Measurements from ENCODE around the gene PPP1CA. TPM values are rescaled to one million over a fixed set of nuclear protein-coding genes. Genes with fewer than 3 reads are reported as not detected.

PPP1CA gene
- total RNA-seq: 100 to 1,000 TPM; 202 to 204 TPM

DNA sequence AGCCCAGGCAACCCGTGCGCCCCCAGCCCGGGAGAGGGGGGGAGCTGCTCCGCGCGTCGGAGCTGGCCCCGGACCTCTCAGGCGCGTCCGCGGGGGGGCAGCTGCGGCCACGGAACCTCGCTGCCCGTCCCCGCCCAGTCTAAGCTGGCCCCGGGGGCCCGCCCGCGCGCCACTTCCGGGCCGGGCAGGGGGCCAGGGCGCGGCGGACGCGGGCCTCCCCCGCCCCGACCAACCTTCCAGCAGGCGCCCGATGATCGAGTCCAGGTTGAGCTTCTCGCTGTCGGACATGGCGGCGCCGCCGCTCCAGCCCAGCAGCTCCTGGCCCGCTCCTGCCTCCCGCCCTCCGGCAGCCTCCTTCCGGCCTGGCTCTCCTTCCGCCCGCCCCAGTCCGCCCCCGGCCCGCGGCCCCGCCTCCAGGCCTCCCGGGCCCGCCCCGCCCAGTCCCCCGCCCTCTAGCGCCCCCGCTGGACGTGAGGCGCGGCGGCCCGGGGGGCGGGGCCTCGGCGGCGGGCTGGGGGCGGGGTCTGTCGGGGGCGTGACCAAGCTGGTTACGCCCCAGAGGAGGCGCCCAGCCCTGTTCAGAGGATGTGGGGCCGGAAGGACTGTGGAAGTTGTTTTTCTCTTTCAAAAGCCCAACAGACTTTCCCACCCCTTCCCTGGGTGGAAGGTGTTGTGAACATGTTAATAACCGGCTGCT, at the start of gene PPP1CA:
Gene PPP1CA, minus strand, starts transcription at position 364 of the 697 bp plus-strand sequence. Its CDS starts 76 bp downstream, at position 288.
- CTCF ChIA-PET: interaction anchor here (0.6 to 6.2 kb wide), 20 partner anchors 10 to 155 kb away, joined by 3 to 28 read pairs (median 4); partner anchors contain the start of genes PITPNM1, POLD4, PTPRCAP and RAD9A
- peak; percentile 91 for DNase-seq

DNA sequence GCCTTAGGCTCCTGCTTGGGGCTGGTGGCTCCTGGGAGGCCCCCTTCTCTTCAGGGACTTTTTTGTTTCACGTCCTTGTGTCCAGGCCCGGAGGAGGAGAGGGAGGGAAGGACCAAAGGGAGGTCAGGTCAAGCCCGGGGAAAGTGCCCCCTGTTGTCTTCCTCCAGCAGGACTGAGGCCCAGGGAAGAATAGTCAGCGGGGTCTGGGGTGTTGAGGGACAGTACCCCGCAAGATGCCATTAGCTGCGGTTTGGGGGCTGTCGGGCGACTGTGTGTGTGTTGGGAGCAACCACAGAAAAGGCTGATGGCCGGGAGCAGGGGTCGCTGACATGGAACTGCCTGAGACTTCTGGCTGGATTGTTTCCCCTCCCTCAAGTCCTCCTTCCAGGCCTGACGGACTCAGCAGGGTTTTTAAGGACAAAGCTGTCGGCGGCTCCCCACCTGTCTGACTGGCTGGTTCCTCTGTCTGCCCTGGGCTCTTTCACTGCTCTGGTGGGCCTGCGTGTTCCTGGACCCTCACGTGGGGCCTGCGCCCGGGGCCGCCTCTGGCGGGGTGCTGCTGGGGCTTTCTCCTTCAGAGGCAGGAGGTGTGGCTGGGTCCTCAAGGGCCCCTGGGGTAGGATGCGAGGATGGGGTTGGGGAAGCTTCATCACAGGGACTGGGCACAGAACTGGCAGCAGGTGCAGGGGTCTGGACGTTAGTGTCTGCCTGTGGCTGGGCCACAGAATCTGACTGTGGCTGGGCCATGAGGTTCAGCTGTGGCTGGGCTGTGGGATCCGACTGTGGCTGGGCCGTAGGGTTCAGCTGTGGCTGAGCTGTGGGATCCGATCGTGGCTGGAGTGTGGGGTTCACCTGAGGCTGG, 49.4 kb upstream of the PPP1CA start:
- CTCF ChIA-PET: interaction anchor here (0.6 to 1.5 kb wide), 3 partner anchors 8 to 290 kb away, joined by 3 to 6 read pairs (median 3); no protein-coding TSS in a partner anchor
- DNase-seq: no peak
- no peaks in the 10 kb centered on the region for H3K36me3 Mint-ChIP-seq (ENCODE audit: low read depth)
- no peak overlapping the region for H3K4me3 Mint-ChIP-seq
- no peaks in the 10 kb centered on the region for H3K9me3 Mint-ChIP-seq
- H3K27me3 Mint-ChIP-seq (ENCODE audit: low read depth): no peaks in the 10 kb centered on the region
- intact Hi-C loops (cut with micrococcal nuclease): no loop called here
- H3K4me1 Mint-ChIP-seq (ENCODE audit: low read depth): peaks cover 40% of the 10 kb centered on the region
- H3K27ac Mint-ChIP-seq: no peak overlapping the region

More for the DNA sequence above, at the start of gene PPP1CA:
- H3K4me3 Mint-ChIP-seq: peak within 1 kb of the TSS; percentile 72
- intact Hi-C loops (cut with micrococcal nuclease): loop anchor here (1.0 to 10.0 kb wide), 8 partner anchors 20 to 403 kb away; partner anchors contain the start of genes GRK2, NDUFV1 and PTPRCAP
- no peaks in the 10 kb centered on the region for H3K9me3 Mint-ChIP-seq
- H3K27ac Mint-ChIP-seq: peak within 1 kb of the TSS; percentile 92
- H3K36me3 Mint-ChIP-seq (ENCODE audit: low read depth): peaks cover 35% of the 10 kb centered on the region
- H3K4me1 Mint-ChIP-seq (ENCODE audit: low read depth): peaks cover 60% of the 10 kb centered on the region
- no peaks in the 10 kb centered on the region for H3K27me3 Mint-ChIP-seq (ENCODE audit: low read depth)

DNA sequence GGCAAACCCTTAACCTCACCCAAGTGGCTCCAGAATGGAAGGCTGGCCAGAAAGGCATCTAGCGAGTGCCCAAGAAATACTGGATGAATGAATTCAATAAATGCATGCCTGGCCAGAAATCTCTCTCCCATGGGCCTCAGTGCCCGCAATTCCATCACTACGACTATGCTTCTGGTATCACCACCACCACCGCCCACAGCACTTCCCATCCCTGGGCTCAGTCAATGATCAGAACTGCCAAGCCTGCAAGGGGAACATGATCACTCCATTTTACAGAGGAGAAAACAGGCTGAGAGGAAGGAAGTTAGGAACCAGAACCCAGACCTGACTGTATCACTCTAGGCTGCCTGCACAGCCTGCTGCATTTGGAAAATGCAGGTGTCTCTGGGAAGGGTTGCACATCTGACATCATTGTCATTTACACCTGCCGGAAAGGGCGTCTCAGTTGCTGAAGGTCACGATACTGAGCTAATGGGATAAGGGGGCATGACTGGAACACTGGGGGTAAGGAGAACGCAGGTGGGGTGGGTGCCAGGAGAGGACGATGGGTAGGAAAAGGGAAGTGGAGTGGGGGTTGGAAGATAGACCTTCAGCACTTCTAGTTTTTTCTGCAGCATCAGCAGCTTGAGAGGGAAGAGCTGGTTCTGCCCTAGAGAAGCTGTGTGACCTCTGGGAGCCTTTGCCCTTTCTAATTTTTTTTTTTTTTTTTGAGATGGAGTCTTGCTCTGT, 47.6 kb upstream of the PPP1CA start:
- CTCF ChIA-PET: interaction anchor here (1.2 to 1.5 kb wide), 2 partner anchors 10 to 36 kb away, joined by 3 to 6 read pairs; no protein-coding TSS in a partner anchor
- Mint-ChIP-seq H3K4me1 (ENCODE audit: low read depth) (peaks cover 56% of the 10 kb centered on the region), H3K27me3 (ENCODE audit: low read depth) (no peaks in the 10 kb centered on the region), H3K4me3 (no peak overlapping the region), H3K27ac (no peak overlapping the region), H3K9me3 (no peaks in the 10 kb centered on the region), H3K36me3 (ENCODE audit: low read depth) (no peaks in the 10 kb centered on the region)
- intact Hi-C loops (cut with micrococcal nuclease): no loop called here
- DNase-seq: no peak

DNA sequence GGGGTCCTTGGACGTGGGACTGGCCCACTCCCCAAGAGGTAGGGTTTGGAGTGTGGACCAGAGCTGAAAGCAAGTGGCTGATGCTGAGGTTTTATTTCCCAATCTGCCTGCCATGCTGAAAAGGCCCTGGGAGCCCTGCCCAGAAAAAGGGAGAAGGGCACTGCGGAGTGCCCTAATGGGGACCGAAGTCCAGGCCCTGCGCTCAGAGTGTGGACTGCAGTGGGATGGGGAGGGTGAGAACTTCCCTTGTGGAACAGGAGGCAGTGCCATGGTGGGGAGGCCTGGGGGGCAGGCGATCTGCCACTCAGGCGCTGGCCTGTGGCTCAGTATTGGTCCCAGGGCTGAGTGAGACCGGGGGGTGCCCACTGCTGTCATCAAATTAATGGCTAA, 46.6 kb upstream of the PPP1CA start:
- Mint-ChIP-seq H3K27ac (no peak overlapping the region), H3K9me3 (no peaks in the 10 kb centered on the region), H3K27me3 (ENCODE audit: low read depth) (no peaks in the 10 kb centered on the region), H3K4me1 (ENCODE audit: low read depth) (peaks cover 63% of the 10 kb centered on the region), H3K36me3 (ENCODE audit: low read depth) (no peaks in the 10 kb centered on the region), H3K4me3 (no peak overlapping the region)
- CTCF ChIA-PET: no interaction called here
- DNase-seq: no peak
- intact Hi-C loops (cut with micrococcal nuclease): no loop called here

DNA sequence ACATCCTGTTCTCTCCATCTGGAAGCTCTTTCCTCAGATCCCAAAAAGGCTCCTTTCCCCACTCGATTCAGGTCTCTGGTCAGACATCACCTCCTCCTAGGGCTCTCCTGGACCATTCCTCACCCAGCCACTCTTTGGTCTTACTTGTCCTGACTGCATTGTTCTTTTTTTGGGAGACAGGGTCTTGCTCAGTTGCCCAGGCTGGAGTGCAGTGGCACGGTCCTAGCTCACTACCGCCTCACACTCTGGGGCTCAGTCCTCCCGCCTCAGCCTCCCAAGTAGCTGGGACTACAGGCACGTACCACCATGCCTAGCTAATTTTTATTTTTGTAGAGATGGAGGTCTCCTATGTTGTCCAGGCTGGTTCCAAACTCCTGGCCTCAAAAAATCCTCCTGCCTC, 43.9 kb upstream of the PPP1CA start:
- H3K36me3 Mint-ChIP-seq (ENCODE audit: low read depth): no peaks in the 10 kb centered on the region
- H3K27ac Mint-ChIP-seq: peak overlapping the region; percentile 84
- DNase-seq: no peak
- no peaks in the 10 kb centered on the region for H3K27me3 Mint-ChIP-seq (ENCODE audit: low read depth)
- H3K9me3 Mint-ChIP-seq: no peaks in the 10 kb centered on the region
- H3K4me3 Mint-ChIP-seq: no peak overlapping the region
- H3K4me1 Mint-ChIP-seq (ENCODE audit: low read depth): peaks cover 74% of the 10 kb centered on the region
- intact Hi-C loops (cut with micrococcal nuclease): no loop called here
- CTCF ChIA-PET: no interaction called here

DNA sequence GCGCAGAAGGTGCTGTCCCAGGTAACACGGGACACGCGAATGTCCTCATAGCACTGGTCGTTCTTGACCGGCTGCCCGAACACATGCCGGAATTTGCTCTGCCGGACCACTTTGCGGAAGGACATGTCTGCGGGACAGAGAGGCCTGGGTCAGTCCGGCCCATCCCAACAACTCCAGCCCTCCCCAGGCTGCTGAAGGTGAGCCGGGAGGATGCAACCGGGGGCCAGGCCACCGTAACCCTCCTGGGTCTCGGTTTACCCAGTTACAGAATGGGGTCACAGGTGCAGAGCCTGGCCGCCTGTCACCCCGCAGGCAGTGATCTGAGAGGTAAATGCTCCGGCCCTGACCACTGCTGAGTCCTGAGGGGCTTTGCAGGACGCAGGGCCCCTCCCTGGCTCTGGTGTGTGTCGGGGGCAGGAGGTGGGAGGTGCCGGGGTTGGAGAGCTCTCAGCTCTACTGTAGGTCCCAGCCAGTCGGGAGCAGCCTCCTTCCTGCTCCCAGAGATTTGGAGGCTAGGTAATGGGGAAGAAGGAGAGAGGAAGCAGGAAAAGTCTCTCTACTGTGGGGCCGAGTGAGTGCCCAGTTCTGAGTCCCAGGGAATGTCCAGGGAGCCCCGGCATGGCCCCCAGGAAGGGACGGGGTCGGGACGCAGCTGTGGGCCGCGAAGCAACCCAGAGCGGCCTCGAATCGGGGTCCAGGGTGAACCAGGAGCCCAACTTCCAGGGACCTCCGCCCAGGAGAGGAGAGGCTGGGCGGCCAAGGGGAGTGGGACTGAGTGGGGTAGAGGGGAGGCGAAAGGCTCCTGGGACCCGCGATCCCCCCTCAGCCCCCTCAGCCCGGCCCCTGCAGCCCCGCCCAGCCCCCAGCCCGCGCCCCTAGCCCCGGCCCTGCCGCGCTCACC, 41.1 kb upstream of the PPP1CA start:
- CTCF ChIA-PET: no interaction called here
- intact Hi-C loops (cut with micrococcal nuclease): no loop called here
- no peaks in the 10 kb centered on the region for H3K27me3 Mint-ChIP-seq (ENCODE audit: low read depth)
- peaks cover 19% of the 10 kb centered on the region for H3K36me3 Mint-ChIP-seq (ENCODE audit: low read depth)
- H3K4me3 Mint-ChIP-seq: peak overlapping the region; percentile 60
- H3K9me3 Mint-ChIP-seq: no peaks in the 10 kb centered on the region
- H3K4me1 Mint-ChIP-seq (ENCODE audit: low read depth): peaks cover 74% of the 10 kb centered on the region
- H3K27ac Mint-ChIP-seq: peak overlapping the region; percentile 62
- DNase-seq: no peak

DNA sequence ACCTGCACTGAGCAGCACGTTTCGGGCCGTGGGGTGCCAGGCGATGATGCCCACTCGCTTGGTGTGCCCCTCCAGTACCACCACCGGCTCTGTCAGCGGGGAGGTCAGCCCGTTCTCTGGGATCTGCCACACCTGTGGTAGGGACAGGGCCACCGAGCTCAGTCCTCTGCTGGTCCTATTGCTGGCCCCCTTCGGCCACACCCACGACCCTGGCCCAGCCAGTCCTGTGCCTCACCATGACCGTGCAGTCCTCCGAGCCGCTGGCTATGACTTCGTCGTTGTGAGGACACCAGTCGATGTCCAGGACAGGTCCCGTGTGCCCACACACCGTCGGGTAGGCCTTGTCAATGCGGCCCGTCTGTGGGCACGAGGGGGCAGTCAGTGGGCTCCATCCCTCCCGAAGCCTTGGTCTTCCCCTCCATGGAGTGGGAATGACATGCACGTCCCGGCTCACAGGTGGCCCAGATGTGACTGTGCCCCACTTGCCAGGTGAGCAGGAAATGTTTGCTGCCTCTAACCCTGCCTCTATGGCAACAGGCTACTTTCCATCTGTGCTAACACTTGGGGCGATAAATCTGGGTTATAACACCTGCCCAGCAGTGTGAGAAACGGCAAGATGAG, 40.2 kb upstream of the PPP1CA start:
- peaks cover 26% of the 10 kb centered on the region for H3K36me3 Mint-ChIP-seq (ENCODE audit: low read depth)
- H3K4me1 Mint-ChIP-seq (ENCODE audit: low read depth): peaks cover 65% of the 10 kb centered on the region
- H3K9me3 Mint-ChIP-seq: no peaks in the 10 kb centered on the region
- peak overlapping the region; percentile 62 for H3K27ac Mint-ChIP-seq
- no peaks in the 10 kb centered on the region for H3K27me3 Mint-ChIP-seq (ENCODE audit: low read depth)
- CTCF ChIA-PET: no interaction called here
- H3K4me3 Mint-ChIP-seq: peak overlapping the region; percentile 60
- intact Hi-C loops (cut with micrococcal nuclease): no loop called here
- DNase-seq: peak; percentile 15

DNA sequence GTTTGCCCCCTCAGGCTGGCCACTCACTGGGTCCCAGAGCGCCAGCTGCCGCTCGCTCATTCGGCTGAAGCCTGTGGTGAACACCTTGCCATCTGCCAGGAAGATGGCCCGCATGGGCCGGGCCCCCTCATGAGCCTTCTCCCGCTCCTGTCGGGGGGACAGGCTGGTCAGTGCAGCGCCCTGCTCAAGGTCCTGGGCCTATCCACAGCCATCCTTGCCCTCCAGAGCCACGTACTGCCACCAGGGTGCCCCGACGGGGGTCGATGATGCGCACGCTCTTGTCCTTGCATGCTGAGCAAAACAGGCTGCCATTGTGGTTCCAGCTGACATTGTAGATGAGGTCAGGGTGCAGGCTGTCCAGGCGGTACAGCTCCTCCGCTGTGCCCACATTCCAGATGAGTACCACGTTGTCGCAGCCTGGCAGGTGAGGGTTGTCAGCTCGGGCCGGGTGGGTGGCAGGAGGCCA, 39.5 kb upstream of the PPP1CA start:
- peaks cover 63% of the 10 kb centered on the region for H3K4me1 Mint-ChIP-seq (ENCODE audit: low read depth)
- CTCF ChIA-PET: no interaction called here
- no peaks in the 10 kb centered on the region for H3K9me3 Mint-ChIP-seq
- peak; percentile 18 for DNase-seq
- intact Hi-C loops (cut with micrococcal nuclease): no loop called here
- H3K27me3 Mint-ChIP-seq (ENCODE audit: low read depth): no peaks in the 10 kb centered on the region
- peak overlapping the region; percentile 53 for H3K27ac Mint-ChIP-seq
- H3K36me3 Mint-ChIP-seq (ENCODE audit: low read depth): peaks cover 30% of the 10 kb centered on the region
- no peak overlapping the region for H3K4me3 Mint-ChIP-seq

DNA sequence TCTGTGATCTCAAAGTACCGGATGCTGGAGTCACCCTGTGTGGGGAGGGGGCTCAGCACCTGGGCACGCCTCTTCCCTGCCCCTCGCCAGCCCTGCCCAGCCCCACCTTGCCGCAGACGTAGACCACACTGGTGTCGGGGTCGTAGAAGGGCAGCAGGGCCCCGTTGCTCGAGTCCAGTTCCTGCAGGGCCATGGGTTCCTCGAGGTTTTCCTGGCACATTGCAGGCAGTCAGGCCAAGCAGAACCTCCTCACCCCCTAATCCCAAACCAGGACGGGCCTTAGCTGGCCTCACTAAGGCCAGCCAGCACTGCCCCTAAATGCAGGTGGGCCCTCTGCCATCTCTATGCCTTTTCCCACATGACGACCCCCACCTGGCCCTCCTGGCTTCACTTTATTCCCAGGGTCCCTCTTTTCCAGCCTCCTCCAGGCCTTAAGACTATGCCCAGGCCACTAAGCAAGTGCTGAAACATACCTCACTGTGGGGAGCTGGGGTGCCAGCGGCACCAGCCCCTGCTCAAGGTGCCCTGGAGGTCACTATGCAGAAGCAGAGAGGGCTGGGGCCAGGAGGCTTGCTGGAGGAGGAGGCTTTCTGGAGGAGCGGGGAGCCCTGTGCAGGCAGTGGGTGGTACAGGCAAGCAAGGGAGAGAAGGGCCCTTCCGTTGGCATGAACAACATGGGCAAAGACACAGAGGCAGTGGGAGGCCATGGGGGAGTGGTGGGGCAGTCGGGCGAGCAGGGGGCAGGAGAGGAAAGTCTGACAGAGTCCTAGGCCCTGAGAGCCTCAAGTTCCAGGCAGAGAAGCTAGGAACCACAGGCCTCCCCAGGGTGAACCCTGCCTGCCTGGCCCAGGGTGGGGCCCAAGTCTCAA, 38.8 kb upstream of the PPP1CA start:
- Mint-ChIP-seq H3K27ac (peak overlapping the region; percentile 95), H3K36me3 (ENCODE audit: low read depth) (peaks cover 33% of the 10 kb centered on the region), H3K4me3 (peak overlapping the region; percentile 90), H3K27me3 (ENCODE audit: low read depth) (no peaks in the 10 kb centered on the region), H3K4me1 (ENCODE audit: low read depth) (peaks cover 60% of the 10 kb centered on the region), H3K9me3 (no peaks in the 10 kb centered on the region)
- CTCF ChIA-PET: interaction anchor here (1.7 to 3.0 kb wide), 2 partner anchors 28 to 32 kb away, joined by 5 to 18 read pairs; no protein-coding TSS in a partner anchor
- peak; percentile 60 for DNase-seq
- intact Hi-C loops (cut with micrococcal nuclease): no loop called here
